GM21576 (cell line): ENCODE measurements around the gene PRKAB2.
"Not testable (repeated sequence)": the region's sequence is repeated elsewhere in the genome, so short reads cannot be mapped to it uniquely, and the experiment has no call there.

Source experiments
- ATAC-seq: cut with Tn5 transposase; IDR thresholded peaks from one replicate; pipeline ENCODE4 v1.9.1; 2021; ENCODE audit warnings: mild to moderate bottlenecking, moderate library complexity; ENCODE audit not compliant: unreplicated experiment

Gene PRKAB2, protein sequence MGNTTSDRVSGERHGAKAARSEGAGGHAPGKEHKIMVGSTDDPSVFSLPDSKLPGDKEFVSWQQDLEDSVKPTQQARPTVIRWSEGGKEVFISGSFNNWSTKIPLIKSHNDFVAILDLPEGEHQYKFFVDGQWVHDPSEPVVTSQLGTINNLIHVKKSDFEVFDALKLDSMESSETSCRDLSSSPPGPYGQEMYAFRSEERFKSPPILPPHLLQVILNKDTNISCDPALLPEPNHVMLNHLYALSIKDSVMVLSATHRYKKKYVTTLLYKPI

GRCh38 chr1:147172168-147173016 is at the start of gene PRKAB2:
Gene PRKAB2, minus strand, starts transcription at chr1:147172470. Its CDS starts 326 bp downstream, at chr1:147172144.
- peak; percentile 85 for ATAC-seq

DNA sequence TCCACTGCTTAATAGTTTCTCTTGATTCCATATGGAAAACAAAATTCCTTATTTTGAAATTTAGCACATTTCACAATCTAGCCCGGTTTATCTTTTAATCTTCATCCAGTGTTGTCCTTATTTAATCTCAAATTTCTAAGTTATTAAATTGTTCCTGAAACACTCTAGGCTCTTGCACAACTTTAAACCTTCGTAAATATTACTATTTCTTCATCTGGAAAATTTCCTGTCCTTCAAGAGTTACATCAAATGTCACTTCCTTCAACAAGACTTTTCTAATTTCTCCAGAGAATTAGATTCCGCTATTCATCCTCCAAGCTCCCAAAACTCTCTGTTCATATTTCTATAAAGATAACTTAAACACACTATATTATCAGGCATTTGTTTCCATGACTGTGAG is 46.3 kb upstream of the PRKAB2 start:
- no peak for ATAC-seq

DNA sequence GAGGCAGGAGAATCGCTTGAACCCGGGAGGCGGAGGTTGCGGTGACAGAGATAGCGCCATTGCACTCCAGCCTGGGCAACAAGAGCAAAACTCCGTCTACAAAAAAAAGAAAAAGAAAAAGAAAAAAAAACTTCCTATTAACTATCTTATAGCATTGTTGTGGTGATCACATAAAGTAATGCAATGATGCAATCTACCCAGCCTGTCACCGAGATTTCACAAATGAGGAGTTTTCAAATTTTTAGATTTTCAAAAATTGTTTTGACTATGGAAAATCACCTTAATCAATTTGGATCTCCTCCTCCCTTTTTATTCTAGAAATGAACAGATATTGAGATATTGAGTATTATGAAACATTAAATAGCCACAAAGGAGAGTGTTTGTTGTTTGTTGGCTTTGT is 44.9 kb upstream of the PRKAB2 start:
- no peak for ATAC-seq

GRCh38 chr1:147216124-147216523 is 43.9 kb upstream of the PRKAB2 start:
- no peak for ATAC-seq

- ATAC-seq = no peak
These were observed 43.3 kb upstream of the PRKAB2 start for GRCh38 chr1:147215540-147215916.

GRCh38 chr1:147214842-147215539 is 42.7 kb upstream of the PRKAB2 start:
- ATAC-seq = no peak

- no peak for ATAC-seq
These were observed 42.1 kb upstream of the PRKAB2 start for GRCh38 chr1:147214325-147214724.

DNA sequence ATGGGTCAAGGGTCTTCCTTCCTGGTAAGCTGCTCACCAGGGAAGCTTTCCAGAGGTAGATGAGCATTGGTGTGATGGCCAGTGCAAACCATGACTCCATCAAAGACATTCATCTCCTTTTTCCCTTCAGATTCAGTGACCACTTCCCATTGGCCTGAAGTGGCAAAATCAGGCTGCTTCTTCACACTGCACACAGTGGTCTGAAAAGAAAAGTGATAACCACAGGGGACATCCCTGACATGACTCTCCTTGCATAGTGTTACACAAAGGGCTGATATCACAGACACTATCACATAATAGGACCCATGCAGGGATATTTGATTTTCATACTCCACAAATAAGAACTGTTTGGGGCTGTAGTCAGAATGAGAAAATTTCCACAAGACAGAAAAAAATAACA is 41.0 kb upstream of the PRKAB2 start:
- ATAC-seq = no peak

GRCh38 chr1:147211577-147211976 is 39.3 kb upstream of the PRKAB2 start:
- no peak for ATAC-seq

GRCh38 chr1:147210987-147211386 is 38.7 kb upstream of the PRKAB2 start:
- ATAC-seq = no peak

DNA sequence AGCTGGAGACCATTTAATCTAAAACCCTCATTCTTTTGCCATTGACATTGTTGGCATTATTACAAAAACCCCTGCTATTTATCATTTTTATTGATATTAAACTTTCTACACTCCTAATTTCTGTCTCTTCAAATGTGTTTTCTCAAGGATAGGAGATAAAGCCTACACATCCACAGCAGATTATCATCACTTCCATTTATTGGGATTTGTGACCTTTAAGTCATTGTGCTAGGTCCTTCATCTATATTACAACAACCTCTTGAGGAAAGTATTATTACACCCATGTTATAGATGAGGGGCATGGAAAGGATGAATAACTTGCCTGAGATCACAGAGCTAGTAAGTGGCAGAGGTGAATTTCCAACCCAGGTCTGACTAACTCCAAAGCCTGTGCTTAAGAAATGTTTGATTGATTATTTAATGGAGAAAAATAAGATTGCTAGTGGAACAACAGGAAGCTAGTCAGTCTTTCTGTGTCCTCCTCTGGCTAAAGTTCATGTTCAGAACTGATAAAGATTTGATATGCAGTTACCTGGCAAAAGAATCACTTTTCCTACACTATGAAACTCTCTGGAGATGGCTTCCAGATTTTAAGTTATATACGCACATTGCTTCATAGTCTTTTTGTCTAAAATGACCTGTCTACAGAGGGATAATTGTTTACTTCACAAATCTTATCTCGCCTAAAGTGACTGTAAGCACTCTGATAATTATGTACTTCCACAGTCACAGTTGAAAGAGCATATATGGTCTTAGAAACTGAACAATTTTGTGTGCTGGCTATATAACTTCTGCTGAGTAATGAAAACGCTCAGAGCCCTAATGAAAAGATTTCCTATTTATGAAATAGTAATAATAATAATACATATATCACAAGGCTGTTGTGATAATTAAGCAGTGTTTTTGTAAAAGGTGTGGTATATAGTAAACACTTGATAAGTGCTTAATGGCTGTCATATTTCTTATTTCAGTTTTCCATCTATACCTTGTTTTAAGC is 37.9 kb upstream of the PRKAB2 start:
- no peak for ATAC-seq

GRCh38 chr1:147208619-147209018 is 36.3 kb upstream of the PRKAB2 start:
- ATAC-seq = no peak

DNA sequence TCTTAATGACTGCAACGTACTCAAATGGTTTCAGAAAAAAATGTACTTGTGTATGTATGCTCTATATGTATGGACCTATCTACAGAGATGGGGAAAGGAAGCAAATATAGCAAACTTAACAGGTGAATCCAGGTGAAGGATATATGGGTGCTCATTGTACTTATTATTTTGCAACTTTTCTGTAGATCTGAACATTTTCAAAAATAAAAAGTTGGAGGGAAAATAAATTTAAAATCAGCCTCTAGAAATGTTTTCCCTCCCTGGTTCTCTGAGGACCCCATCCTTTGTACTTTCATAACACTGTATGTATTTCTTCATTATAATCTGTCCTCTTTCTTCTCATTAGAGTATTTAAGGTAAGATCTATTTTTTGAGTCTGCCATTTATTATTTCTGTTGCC is 34.9 kb upstream of the PRKAB2 start:
- ATAC-seq = no peak

DNA sequence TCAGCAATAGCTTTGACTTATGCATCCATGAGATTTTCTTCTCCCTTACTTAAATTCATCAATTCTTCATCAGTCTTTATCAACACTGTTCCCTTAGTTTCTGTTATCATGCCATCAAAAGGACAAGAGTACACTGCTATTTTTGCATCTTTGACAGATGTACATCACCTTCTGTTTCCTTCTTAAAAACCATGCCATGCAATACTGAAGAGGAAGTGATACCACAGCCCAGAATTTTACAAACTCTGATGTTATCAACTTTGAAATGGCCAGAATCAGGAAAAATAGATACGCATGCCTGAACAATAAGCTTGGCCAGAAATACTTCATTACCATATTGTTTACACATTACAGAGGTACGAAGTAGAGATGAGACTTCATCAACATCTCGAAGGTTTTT is 31.8 kb upstream of the PRKAB2 start:
- no peak for ATAC-seq

- ATAC-seq = no peak
These were observed 30.3 kb upstream of the PRKAB2 start for GRCh38 chr1:147202576-147202975.

- no peak for ATAC-seq
These were observed 29.5 kb upstream of the PRKAB2 start for GRCh38 chr1:147201786-147202185.

DNA sequence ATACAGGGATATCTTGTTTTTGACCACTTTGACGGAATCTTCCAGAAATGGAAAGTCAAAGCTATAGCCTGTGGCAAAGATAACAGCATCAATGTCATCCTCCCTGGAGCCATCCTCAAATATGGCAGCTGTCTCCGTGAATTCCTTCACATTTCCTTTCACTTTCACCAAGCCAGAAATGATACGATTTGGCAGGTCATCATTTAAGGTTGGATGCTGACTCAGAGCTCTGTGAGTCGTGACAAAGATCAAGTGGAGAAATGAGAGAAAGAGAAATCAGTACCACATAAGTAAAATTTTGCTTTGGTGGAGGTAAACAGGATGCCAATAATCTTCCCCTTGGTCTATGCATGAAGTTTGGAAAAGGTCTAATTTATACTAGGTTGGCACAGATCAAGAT is 29.0 kb upstream of the PRKAB2 start:
- no peak for ATAC-seq

GRCh38 chr1:147197324-147197723 is 25.1 kb upstream of the PRKAB2 start:
- ATAC-seq = not testable (repeated sequence)

DNA sequence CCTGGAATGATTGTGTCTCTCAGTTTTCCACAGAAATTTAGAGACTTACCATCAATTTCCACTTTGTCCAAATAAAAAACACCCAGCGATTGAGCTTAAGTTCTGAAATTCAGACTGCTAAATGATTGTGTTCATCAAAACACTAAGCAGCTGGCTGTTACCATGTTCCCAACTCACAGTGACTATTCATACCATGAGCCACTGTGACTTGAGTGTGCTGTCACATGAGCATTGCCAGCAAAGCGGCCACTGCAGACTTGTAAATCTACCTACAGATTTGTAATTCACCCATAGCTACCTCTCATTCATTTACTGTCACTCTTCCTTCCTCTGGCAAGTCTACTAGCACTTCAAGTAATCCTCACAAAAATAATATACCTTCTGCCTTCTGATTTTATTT is 17.2 kb upstream of the PRKAB2 start:
- no peak for ATAC-seq

GRCh38 chr1:147185432-147185831 is 13.2 kb upstream of the PRKAB2 start:
- no peak for ATAC-seq
